Aorta (tissue), 5 donors: ENCODE results near the gene PRSS35. TPM values are rescaled to one million over a fixed set of nuclear protein-coding genes. Genes with fewer than 3 reads are reported as not detected.

Experiments
- ATAC-seq: fragments of 200-7000 bp; cut with Tn5 transposase; one replicate; pipeline ENCODE4 v1.9.1; 2022; ENCODE audit warnings: moderate library complexity; ENCODE audit not compliant: low FRiP score
- DNase-seq, 2 donors: peaks; one replicate each; pipeline ENCODE4 v3.0.0-alpha.2; 2020
- H3K27ac ChIP-seq, 2 donors: one replicate each; pipeline ENCODE4 v1.5.1; 2013; ENCODE audit warnings: low read length in 2 of 2, mild to moderate bottlenecking in 2 of 2, moderate library complexity in 2 of 2, control low read depth in 1 of 2, inconsistent platforms in 1 of 2, low read depth in 1 of 2
- H3K27me3 ChIP-seq, 2 donors: one replicate each; pipeline ENCODE4 v1.6.1; 2013; ENCODE audit warnings: control low read depth in 1 of 2, low read length in 1 of 2, mild to moderate bottlenecking in 1 of 2, moderate library complexity in 1 of 2; ENCODE audit not compliant: insufficient read depth in 2 of 2, control insufficient read depth in 1 of 2
- H3K36me3 ChIP-seq, 2 donors: one replicate each; pipeline ENCODE4 v1.6.1; 2013; ENCODE audit warnings: control low read depth in 1 of 2, low read length in 1 of 2, mild to moderate bottlenecking in 1 of 2; ENCODE audit not compliant: insufficient read depth in 2 of 2, control insufficient read depth in 1 of 2
- H3K4me1 ChIP-seq, 2 donors: one replicate each; pipeline ENCODE4 v1.6.1; 2013; ENCODE audit warnings: low read length in 2 of 2, control low read depth in 1 of 2, mild to moderate bottlenecking in 1 of 2, moderate library complexity in 1 of 2; ENCODE audit not compliant: insufficient read depth in 2 of 2, control insufficient read depth in 1 of 2
- H3K4me3 ChIP-seq, 2 donors: one replicate each; pipeline ENCODE4 v1.5.1; 2013; ENCODE audit warnings: low read length in 2 of 2, control low read depth in 1 of 2, mild to moderate bottlenecking in 1 of 2
- H3K9me3 ChIP-seq: one replicate; pipeline ENCODE4 v1.6.1; 2013; ENCODE audit warnings: mild to moderate bottlenecking, low read length; ENCODE audit not compliant: control insufficient read depth
- WGBS, 2 donors: extraction: QIAGEN DNeasy Blood & Tissue Kit; methylation state at CpG; one replicate each; pipeline ENCODE4 v1.1.7; 2013; 5-methylcytosine and 5-hydroxymethylcytosine counted together
- intact Hi-C, 2 donors: fragments of 100-400 bp; cut with DNase I; formaldehyde crosslinking; loops; one replicate each; pipeline versions ENCODE4 v1.14.2 to v1.15.0; 2022
- polyA plus RNA-seq, 2 donors: library from polyadenylated mRNA; stranded (reverse); fragments of 200-250 nt; gene quantifications; one replicate each; pipeline ENCODE4 v1.2.3, GENCODE V29; 2013
- total RNA-seq, 2 donors: library from RNA; stranded (reverse); fragmentation: NEBNext Ultra II Directional; extraction: Animal tissue kit (Norgen Biotek cat#: 25700); gene quantifications; one replicate each; pipeline ENCODE4 v1.2.1, GENCODE V29; 2021
- donor health status: healthy with polysubstance abuse.
- donor health status: Bipolar disorder and iron deficiency.
- donor health status: DM: no; HTN: no; CAD: no.
- donor health status: DM: no; HTN: no; CAD: no.
- donor health status: DM: yes; HTN: yes; CAD: no.

Gene PRSS35
- total and polyA plus RNA-seq, 4 donors: 4.1 to 8.2 (median 4.5) TPM

DNA sequence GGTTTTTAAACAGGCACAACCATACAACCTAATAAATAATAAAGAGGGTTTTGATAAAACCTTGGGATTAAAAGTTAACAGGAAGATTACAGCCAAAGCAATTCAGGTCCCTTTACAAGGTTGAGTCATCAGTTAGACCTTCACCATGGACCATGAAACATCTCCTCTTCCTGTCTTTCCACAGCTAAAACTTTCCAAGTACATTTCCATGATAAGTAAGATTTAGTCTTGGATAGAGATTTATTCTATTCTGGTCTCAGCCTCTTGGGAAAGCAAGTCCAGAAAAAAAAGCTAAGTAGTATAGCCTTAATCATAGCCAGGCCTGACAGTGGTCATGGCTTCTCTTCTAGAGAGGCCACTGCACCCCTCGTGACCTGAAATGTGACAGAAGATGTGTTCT, 2.9 kb upstream of the PRSS35 start:
- no peaks in the 10 kb centered on the region for H3K4me1 ChIP-seq
- no peaks in the 10 kb centered on the region for H3K9me3 ChIP-seq
- intact Hi-C loops: no loop called here
- no peak for DNase-seq
- no peaks in the 10 kb centered on the region for H3K36me3 ChIP-seq
- no peak overlapping the region for H3K4me3 ChIP-seq
- no peaks in the 10 kb centered on the region for H3K27me3 ChIP-seq
- peak overlapping the region; percentile 20 to 52 for H3K27ac ChIP-seq
- ATAC-seq: no peak
- WGBS, 2 donors: 23 to 26% methylated on average over 1 of the region's 1 CpG

DNA sequence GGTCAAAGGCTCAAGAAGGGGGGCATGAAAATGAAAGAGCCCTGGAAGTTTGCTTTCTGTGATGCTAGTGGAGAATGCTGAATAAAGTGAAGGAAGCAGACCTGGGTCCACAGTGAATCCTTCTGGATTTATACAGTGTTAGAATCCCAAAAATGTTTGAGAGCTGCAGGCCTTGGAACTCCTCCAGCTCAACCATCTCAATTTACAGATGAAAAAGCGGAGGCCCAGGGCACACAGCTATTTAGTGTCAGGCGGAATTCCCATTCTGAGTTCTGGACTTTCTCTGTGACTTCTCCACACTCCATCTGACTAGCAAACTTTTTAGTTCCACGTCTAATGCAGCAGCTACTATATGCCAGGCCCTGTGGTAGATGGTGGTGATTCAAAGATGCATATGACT, 1.5 kb upstream of the PRSS35 start:
- Histone ChIP-seq H3K27me3 (no peaks in the 10 kb centered on the region), H3K9me3 (no peaks in the 10 kb centered on the region), H3K4me3 (no peak overlapping the region), H3K4me1 (no peaks in the 10 kb centered on the region), H3K36me3 (no peaks in the 10 kb centered on the region), H3K27ac (no peak overlapping the region)
- no peak for ATAC-seq
- DNase-seq: no peak
- WGBS, 2 donors: 76 to 84% methylated on average over 3 of the region's 3 CpGs
- intact Hi-C loops: loop anchor here (5.0 kb wide), 1 partner anchor 78 kb away; the partner anchor contains the start of gene ME1 (in 2 of the 2)

DNA sequence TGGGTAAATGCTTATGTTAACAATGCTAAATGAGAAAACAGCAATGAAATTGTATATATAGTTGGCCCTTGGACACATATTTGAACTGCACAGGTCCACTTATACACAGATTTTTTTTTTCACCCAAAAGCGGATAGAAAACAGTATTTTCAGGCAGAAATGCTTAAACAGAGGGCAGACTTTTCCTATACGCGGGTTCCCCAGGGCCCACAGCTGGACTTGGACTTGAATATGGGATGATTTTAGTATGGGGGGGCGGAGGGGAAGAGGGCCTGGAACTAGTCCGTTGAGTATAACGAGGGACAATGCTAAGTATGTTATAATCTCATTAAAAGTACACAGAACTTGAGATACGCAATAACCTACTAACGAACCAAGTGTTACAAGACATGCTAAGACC, 1.1 kb upstream of the PRSS35 start:
- 77 to 78% methylated on average over 8 of the region's 8 CpGs for WGBS, 2 donors
- no peaks in the 10 kb centered on the region for H3K4me1 ChIP-seq
- intact Hi-C loops: loop anchor here (5.0 kb wide), 1 partner anchor 79 kb away; the partner anchor contains the start of gene ME1 (in 2 of the 2)

DNA sequence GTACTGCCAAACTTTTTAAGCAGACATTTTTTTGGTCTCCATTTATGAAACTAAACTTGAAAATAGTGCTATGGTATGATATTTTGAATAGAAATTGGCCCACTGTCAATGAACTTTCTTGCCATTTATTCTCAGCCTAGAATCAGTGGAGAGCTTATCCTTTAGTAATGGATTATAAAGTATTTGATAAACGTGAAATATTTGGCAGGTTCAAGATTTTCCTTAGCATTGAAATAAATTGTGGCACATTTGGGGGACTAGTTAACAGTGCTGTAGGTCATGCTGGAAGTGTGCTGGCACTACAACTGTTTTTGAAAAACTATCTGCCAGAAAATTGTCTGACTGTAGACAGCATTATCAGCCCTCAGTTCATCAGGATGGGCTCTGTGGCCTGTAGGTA, 2.1 kb downstream of the PRSS35 start:
- ATAC-seq: no peak
- no peaks in the 10 kb centered on the region for H3K36me3 ChIP-seq
- no peak for DNase-seq
- H3K27me3 ChIP-seq: no peaks in the 10 kb centered on the region
- no peak overlapping the region for H3K27ac ChIP-seq
- H3K4me1 ChIP-seq: peaks cover 0 to 2% of the 10 kb centered on the region in 2 donors
- H3K4me3 ChIP-seq: no peak overlapping the region
- H3K9me3 ChIP-seq: no peaks in the 10 kb centered on the region
- WGBS, 2 donors: 3 to 14% methylated on average over 1 of the region's 1 CpG
- intact Hi-C loops: loop anchor here (2.0 to 5.0 kb wide), 4 partner anchors 82 to 448 kb away; partner anchors contain the start of genes ME1 (in 2 of the 2) and DOP1A (in 1 of the 2)

More for the DNA sequence above, 1.1 kb upstream of the PRSS35 start:
- no peak overlapping the region for H3K4me3 ChIP-seq
- H3K27me3 ChIP-seq: no peaks in the 10 kb centered on the region
- H3K36me3 ChIP-seq: no peaks in the 10 kb centered on the region
- DNase-seq (no peak), ATAC-seq (no peak)
- H3K27ac ChIP-seq: no peak overlapping the region
- no peaks in the 10 kb centered on the region for H3K9me3 ChIP-seq

DNA sequence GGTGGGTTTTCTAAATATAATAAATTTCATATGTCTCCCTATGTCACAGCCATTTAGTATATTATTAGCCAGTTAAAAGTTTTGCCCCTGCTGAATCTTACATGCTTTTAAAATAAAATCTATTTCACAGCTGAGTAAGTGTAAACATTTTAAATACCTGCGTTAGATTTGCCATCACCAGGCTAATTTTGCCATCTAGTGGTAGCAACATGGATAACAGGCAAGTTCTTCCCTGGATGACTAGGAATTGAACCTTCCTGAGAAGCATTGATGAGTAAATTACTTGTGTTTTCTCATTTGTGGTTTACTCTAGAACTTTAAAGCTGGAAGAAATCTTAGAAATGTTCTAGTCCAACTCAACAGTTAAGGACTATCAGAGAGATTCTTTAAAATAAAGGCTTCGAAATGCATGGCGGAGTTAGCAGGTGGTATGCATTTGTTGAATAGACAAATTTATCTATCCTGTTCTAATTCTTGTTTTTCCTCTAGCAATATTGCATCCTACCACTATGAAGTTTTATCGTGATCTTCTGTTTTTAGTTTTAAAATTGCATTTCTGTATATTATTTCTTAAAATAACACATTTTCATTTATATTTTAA, 2.6 kb downstream of the PRSS35 start:
- Histone ChIP-seq H3K4me1 (peaks cover 0 to 2% of the 10 kb centered on the region in 2 donors), H3K9me3 (no peaks in the 10 kb centered on the region), H3K36me3 (no peaks in the 10 kb centered on the region), H3K27me3 (no peaks in the 10 kb centered on the region), H3K4me3 (no peak overlapping the region), H3K27ac (no peak overlapping the region)
- intact Hi-C loops: loop anchor here (2.0 to 5.0 kb wide), 4 partner anchors 83 to 448 kb away; partner anchors contain the start of genes ME1 (in 2 of the 2) and DOP1A (in 1 of the 2)
- 8 to 13% methylated on average over 4 of the region's 4 CpGs for WGBS, 2 donors
- no peak for ATAC-seq
- DNase-seq: no peak

DNA sequence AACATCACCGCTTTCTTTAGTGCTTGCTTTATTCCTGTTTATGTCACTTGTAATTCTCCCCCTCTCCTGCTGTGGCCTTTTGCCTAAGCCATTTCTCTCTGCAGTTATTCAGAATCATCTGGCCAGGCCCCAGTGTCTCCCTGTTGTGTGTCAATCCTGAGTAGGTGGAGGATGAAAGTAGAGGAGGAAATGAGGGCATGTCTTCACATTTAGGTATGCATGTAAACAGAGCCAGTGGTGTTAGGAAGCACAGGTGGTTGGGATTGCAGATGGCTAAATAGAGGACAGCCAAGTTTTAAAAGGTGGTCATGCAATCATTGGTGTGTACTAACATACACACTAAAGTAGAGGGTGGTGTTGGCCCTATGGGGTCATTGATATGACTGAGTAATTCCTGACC, 5.2 kb downstream of the PRSS35 start:
- H3K36me3 ChIP-seq: no peaks in the 10 kb centered on the region
- intact Hi-C loops: no loop called here
- H3K4me3 ChIP-seq: no peak overlapping the region
- no peaks in the 10 kb centered on the region for H3K9me3 ChIP-seq
- ATAC-seq: no peak
- peaks cover 0 to 2% of the 10 kb centered on the region in 2 donors for H3K4me1 ChIP-seq
- WGBS, 2 donors: 61 to 67% methylated on average over 1 of the region's 1 CpG
- H3K27ac ChIP-seq: no peak overlapping the region
- DNase-seq: no peak
- no peaks in the 10 kb centered on the region for H3K27me3 ChIP-seq

DNA sequence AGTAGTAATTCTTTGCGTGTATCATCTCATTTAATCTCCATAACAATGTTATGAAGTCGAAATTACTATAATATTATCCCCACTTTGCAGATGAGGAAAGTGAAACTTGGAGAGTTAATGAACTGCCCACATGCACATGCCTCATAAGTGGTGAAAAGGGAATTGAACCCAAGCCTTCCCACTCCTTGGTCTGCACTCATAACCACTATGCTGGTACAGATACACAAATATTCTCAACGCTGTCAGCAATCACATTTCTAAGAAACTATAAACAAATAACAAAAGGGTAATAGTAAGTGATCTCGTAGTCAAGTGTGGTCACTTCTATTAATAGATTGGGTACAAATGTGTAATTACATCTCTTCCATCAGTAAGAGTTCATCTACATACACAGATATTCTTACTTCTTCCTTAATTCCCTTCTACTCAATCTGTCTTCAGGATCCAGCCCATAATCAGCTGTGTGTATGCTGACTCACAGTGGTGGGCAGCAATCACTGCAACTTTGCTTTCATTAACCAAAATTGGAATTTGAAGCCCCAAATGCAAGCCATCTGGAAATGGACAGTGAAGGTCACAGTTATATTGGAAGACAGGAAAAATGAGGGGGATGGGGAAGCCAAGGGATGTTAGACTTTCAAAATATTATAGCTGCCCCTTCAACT, 6.6 kb downstream of the PRSS35 start:
- DNase-seq (no peak), ATAC-seq (peak; percentile 49)
- no peaks in the 10 kb centered on the region for H3K9me3 ChIP-seq
- no peaks in the 10 kb centered on the region for H3K27me3 ChIP-seq
- H3K36me3 ChIP-seq: peaks cover 0 to 2% of the 10 kb centered on the region in 2 donors
- intact Hi-C loops: no loop called here
- 35 to 41% methylated on average over 4 of the region's 4 CpGs for WGBS, 2 donors
- peaks cover 0 to 2% of the 10 kb centered on the region in 2 donors for H3K4me1 ChIP-seq
- H3K4me3 ChIP-seq: no peak overlapping the region
- H3K27ac ChIP-seq: no peak overlapping the region

DNA sequence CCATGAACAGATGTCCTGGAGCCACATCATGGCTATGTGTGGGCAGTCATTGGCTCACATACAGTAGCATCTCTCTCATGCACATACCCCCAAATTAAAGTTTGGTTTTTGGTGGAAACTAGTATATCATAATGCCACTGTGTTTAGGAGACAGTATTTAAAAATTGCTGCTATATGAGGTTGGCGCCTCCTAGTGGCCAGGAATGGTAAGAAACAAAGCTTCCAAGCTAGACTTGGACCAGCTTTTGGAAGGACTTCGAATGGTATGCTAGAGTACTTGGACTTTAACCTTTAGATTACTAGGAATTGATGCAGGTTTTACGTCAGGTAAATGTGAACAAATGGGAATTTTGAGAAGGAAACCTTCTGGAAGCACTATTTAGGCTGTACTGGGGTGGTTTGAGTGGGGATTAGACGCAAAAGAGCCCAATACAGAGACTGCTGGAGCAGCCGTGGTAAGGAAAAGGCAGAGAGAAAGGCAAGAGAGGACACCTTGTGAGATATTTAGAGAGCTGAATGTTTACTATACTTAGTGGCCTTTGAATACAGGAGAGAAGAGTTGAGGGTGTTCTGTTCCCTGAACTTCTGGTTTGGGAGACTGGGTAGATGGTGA, 23.8 kb downstream of the PRSS35 start:
- intact Hi-C loops: no loop called here
- no peak overlapping the region for H3K27ac ChIP-seq

More for the DNA sequence above, 23.8 kb downstream of the PRSS35 start:
- 47 to 56% methylated on average over 5 of the region's 5 CpGs for WGBS, 2 donors
- no peaks in the 10 kb centered on the region for H3K36me3 ChIP-seq
- peak; percentile 69 for ATAC-seq
- H3K27me3 ChIP-seq: no peaks in the 10 kb centered on the region
- no peaks in the 10 kb centered on the region for H3K9me3 ChIP-seq
- peaks cover 0 to 3% of the 10 kb centered on the region in 2 donors for H3K4me1 ChIP-seq
- peak in 1 of 2 donors; percentile 54 for DNase-seq
- H3K4me3 ChIP-seq: no peak overlapping the region
